B cell (primary cell): ENCODE results near the gene SLK. TPM values are rescaled to one million over a fixed set of nuclear protein-coding genes. Genes with fewer than 3 reads are reported as not detected.

Experiments used
- ATAC-seq: fragments of 200-7000 bp; cut with Tn5 transposase; one replicate; pipeline ENCODE4 v1.10.0; 2021; ENCODE audit warnings: low read depth, mild to moderate bottlenecking, moderate number of reproducible peaks, moderate library complexity
- CTCF ChIA-PET: fragments of 350-600 bp; sonication (Branson Sonifier 250); formaldehyde crosslinking; loops from one replicate; lab custom pipeline; 2021; ENCODE audit warnings: antibody characterized with exemption, inconsistent platforms; lab: Charles Lee
- POLR2A ChIA-PET: fragments of 350-600 bp; sonication (Branson Sonifier 250); formaldehyde crosslinking; loops from one replicate; lab custom pipeline; 2021; ENCODE audit warnings: antibody characterized with exemption; lab: Charles Lee
- DNase-seq: peaks from one replicate; pipeline ENCODE4 v3.0.0; 2013
- H2AFZ ChIP-seq: 2 replicates; pipeline ENCODE4 v1.6.1; 2012; ENCODE audit warnings: mild to moderate bottlenecking, low read depth, low read length; ENCODE audit not compliant: insufficient read depth, poor library complexity, severe bottlenecking
- H3K27ac ChIP-seq, 2 donors: 1 replicate in 1 of 2; 2 replicates in 1 of 2; pipeline ENCODE4 v1.5.1; 2012 to 2013; ENCODE audit warnings: low read length in 2 of 2, mild to moderate bottlenecking in 2 of 2, moderate library complexity in 1 of 2
- H3K27me3 ChIP-seq, 4 experiments: fragments of 200-600 bp in 1 of 4; sonication (generic) in 1 of 4; replicated peaks in 1 of 4; 1 replicate in 2 of 4; 2 replicates in 2 of 4; pipeline versions ENCODE4 v1.6.1 to v1.7.0; 2013 to 2016; ENCODE audit warnings: low read length in 3 of 4, mild to moderate bottlenecking in 2 of 4, mixed read lengths in 1 of 4, moderate library complexity in 1 of 4; ENCODE audit not compliant: insufficient read depth in 4 of 4, control insufficient read depth in 3 of 4; ENCODE audit errors: control extremely low read depth in 1 of 4
- H3K36me3 ChIP-seq, 2 experiments: replicated peaks in 1 of 2; 1 replicate in 1 of 2; 2 replicates in 1 of 2; pipeline versions ENCODE4 v1.6.1 to v1.7.1; 2013; ENCODE audit warnings: low read length in 1 of 2; ENCODE audit not compliant: insufficient read depth in 2 of 2, control insufficient read depth in 1 of 2; ENCODE audit errors: control extremely low read depth in 1 of 2, extremely low read depth in 1 of 2
- H3K4me1 ChIP-seq, 2 donors: fragments of 200-600 bp in 1 of 2; sonication (generic) in 1 of 2; 1 replicate in 1 of 2; 2 replicates in 1 of 2; pipeline versions ENCODE4 v1.5.1 to v1.6.1; 2013 to 2017; ENCODE audit warnings: low read length in 2 of 2; ENCODE audit not compliant: control insufficient read depth in 2 of 2, insufficient read depth in 2 of 2
- H3K4me2 ChIP-seq: replicated peaks from 2 replicates; pipeline ENCODE3; 2012; ENCODE audit warnings: mild to moderate bottlenecking, low read depth, low read length; ENCODE audit not compliant: poor library complexity, severe bottlenecking
- H3K4me3 ChIP-seq, 5 experiments: fragments of 200-600 bp in 1 of 5; sonication (generic) in 1 of 5; 1 replicate in 3 of 5; 2 replicates in 2 of 5; pipeline versions ENCODE4 v1.5.1 to v1.7.0; 2011 to 2016; ENCODE audit warnings: low read length in 4 of 5, mild to moderate bottlenecking in 4 of 5, low read depth in 2 of 5, control low read depth in 1 of 5, moderate library complexity in 1 of 5; ENCODE audit not compliant: insufficient read depth in 1 of 5; ENCODE audit errors: control extremely low read depth in 1 of 5, extremely low read depth in 1 of 5
- H3K79me2 ChIP-seq: fragments of 200-600 bp; sonication (generic); one replicate; pipeline ENCODE4 v1.6.0; 2016; ENCODE audit warnings: low read length; ENCODE audit not compliant: control insufficient read depth, insufficient read depth
- H3K9ac ChIP-seq: fragments of 200-600 bp; sonication (generic); 2 replicates; pipeline ENCODE4 v1.6.1; 2017; ENCODE audit warnings: mild to moderate bottlenecking, low read length, moderate library complexity
- H3K9me3 ChIP-seq, 3 donors: one replicate each; pipeline versions ENCODE4 v1.6.1 to v1.7.1; 2013; ENCODE audit warnings: low read length in 2 of 3; ENCODE audit not compliant: control insufficient read depth in 2 of 3, insufficient read depth in 1 of 3; ENCODE audit errors: control extremely low read depth in 1 of 3
- H4K20me1 ChIP-seq: 2 replicates; pipeline ENCODE4 v1.6.0; 2012; ENCODE audit warnings: mild to moderate bottlenecking, low read length; ENCODE audit not compliant: insufficient read depth, control insufficient read depth, poor library complexity, severe bottlenecking
- H3K27ac Mint-ChIP-seq: one replicate; pipeline ENCODE4 v1.8.0; 2021; ENCODE audit warnings: mixed read lengths
- H3K27me3 Mint-ChIP-seq: one replicate; pipeline ENCODE4 v1.8.0; 2021; ENCODE audit warnings: mixed read lengths
- H3K4me1 Mint-ChIP-seq: one replicate; pipeline ENCODE4 v1.8.0; 2021; ENCODE audit warnings: mixed read lengths
- H3K4me3 Mint-ChIP-seq: one replicate; pipeline ENCODE4 v1.8.0; 2021; ENCODE audit warnings: mixed read lengths
- H3K9me3 Mint-ChIP-seq: one replicate; pipeline ENCODE4 v1.8.0; 2022; ENCODE audit warnings: mixed read lengths; ENCODE audit not compliant: insufficient read depth
- CTCF ChIP-seq: fragments of 200-600 bp; IDR thresholded peaks from one replicate; pipeline ENCODE4 v1.8.0; 2022; ENCODE audit warnings: antibody characterized with exemption, mild to moderate bottlenecking
- EZH2 ChIP-seq: IDR thresholded peaks from 2 replicates; pipeline ENCODE4 v1.6.1; 2012; ENCODE audit warnings: borderline replicate concordance, low read depth, mild to moderate bottlenecking, moderate library complexity, low read length; ENCODE audit not compliant: insufficient read depth, poor library complexity, severe bottlenecking
- WGBS: methylation state at CpG from one replicate; pipeline ENCODE4 v1.1.5; 2013; ENCODE audit warnings: missing lambda C conversion rate; ENCODE audit not compliant: insufficient coverage; 5-methylcytosine and 5-hydroxymethylcytosine counted together
- intact Hi-C: fragments of 100-400 bp; cut with micrococcal nuclease; formaldehyde crosslinking; loops from one replicate; pipeline ENCODE4 v1.10.0; 2022
- polyA plus RNA-seq: library from polyadenylated mRNA; depleted of rRNA; stranded (reverse); fragments of >200 nt; gene quantifications from 2 replicates; pipeline ENCODE4 v1.2.3, GENCODE V29; 2012
- total RNA-seq, 2 donors: library from RNA; stranded (reverse); fragments of 120-200 nt in 1 of 2; gene quantifications; 1 replicate in 1 of 2; 2 replicates in 1 of 2; pipeline versions ENCODE4 v1.2.3 to v1.2.4, GENCODE V29; 2013 to 2022

SLK gene
- total and polyA plus RNA-seq, 2 donors (not counting 1 experiment from before 2014, with no cell fraction given), result 2.9 to 24.5 TPM

GRCh38 chr10:104054430-104054829 lies 87.5 kb downstream of the SLK start:
- Histone ChIP-seq H4K20me1 (no peaks in the 10 kb centered on the region), H2AFZ (no peak overlapping the region), H3K9me3 (no peaks in the 10 kb centered on the region), H3K27ac (no peak overlapping the region), H3K4me3 (no peak overlapping the region), H3K79me2 (no peaks in the 10 kb centered on the region), H3K9ac (no peak overlapping the region), H3K4me1 (no peaks in the 10 kb centered on the region), H3K36me3 (no peaks in the 10 kb centered on the region), H3K4me2 (no peak overlapping the region), H3K27me3 (no peaks in the 10 kb centered on the region)
- intact Hi-C loops, result no loop called here
- TF ChIP-seq EZH2, result no peak
- TF ChIP-seq CTCF, result no peak
- Mint-ChIP-seq H3K9me3 (no peaks in the 10 kb centered on the region), H3K4me3 (no peak overlapping the region), H3K27ac (no peak overlapping the region), H3K4me1 (no peaks in the 10 kb centered on the region), H3K27me3 (no peaks in the 10 kb centered on the region)
- DNase-seq, result no peak
- ATAC-seq, result no peak
- ChIA-PET POLR2A (no interaction called here), CTCF (no interaction called here)
- 84% methylated on average over 5 of the region's 8 CpGs for WGBS

- Histone ChIP-seq H3K79me2 (no peaks in the 10 kb centered on the region), H3K4me2 (no peak overlapping the region), H3K4me1 (no peaks in the 10 kb centered on the region), H3K9me3 (no peaks in the 10 kb centered on the region), H3K36me3 (no peaks in the 10 kb centered on the region), H2AFZ (no peak overlapping the region), H3K27me3 (no peaks in the 10 kb centered on the region), H4K20me1 (no peaks in the 10 kb centered on the region), H3K27ac (no peak overlapping the region), H3K4me3 (no peak overlapping the region), H3K9ac (no peak overlapping the region)
- Mint-ChIP-seq H3K4me3 (no peak overlapping the region), H3K27me3 (peaks cover 3% of the 10 kb centered on the region), H3K9me3 (no peaks in the 10 kb centered on the region), H3K4me1 (no peaks in the 10 kb centered on the region), H3K27ac (no peak overlapping the region)
- no peak for DNase-seq
- 88% methylated on average over 14 of the region's 14 CpGs for WGBS
- ChIA-PET CTCF (interaction anchor here (1.1 kb wide), 1 partner anchor 64 kb away, joined by 4 read pairs; no protein-coding TSS in a partner anchor), POLR2A (no interaction called here)
- no peak for ATAC-seq
- intact Hi-C loops, result no loop called here
- TF ChIP-seq CTCF (no peak), EZH2 (no peak)
Measured at GRCh38 chr10:104056619-104057273, 89.8 kb downstream of the SLK start.
